ENCODE results near the gene ITM2C. TPM values are rescaled to one million over a fixed set of nuclear protein-coding genes. Genes with fewer than 3 reads are reported as not detected.

ITM2C gene
- total RNA-seq, 1 experiment from 2014 or later = 21.9 TPM

- intact Hi-C loops (cut with micrococcal nuclease) = no loop called here
- POLR2A ChIA-PET = no interaction called here
- H3K27me3 Mint-ChIP-seq (ENCODE audit: insufficient read depth, unreplicated experiment) = no peaks in the 10 kb centered on the region
- H3K36me3 Mint-ChIP-seq (ENCODE audit: insufficient read depth, unreplicated experiment) = no peaks in the 10 kb centered on the region
- H3K4me3 Mint-ChIP-seq (ENCODE audit: unreplicated experiment) = no peak overlapping the region
- CTCF ChIA-PET = interaction anchor here (0.6 kb wide), 1 partner anchor 710 kb away, joined by 3 read pairs; no protein-coding TSS in a partner anchor
- no peak for DNase-seq (ENCODE audit: unreplicated experiment)
- H3K27ac Mint-ChIP-seq (ENCODE audit: low read depth, unreplicated experiment) = no peak overlapping the region
- BruUV-seq (replicated peaks) = no TSS peak
- no peaks in the 10 kb centered on the region for H3K4me1 Mint-ChIP-seq (ENCODE audit: insufficient read depth, unreplicated experiment)
- no peaks in the 10 kb centered on the region for H3K9me3 Mint-ChIP-seq (ENCODE audit: unreplicated experiment)
- TF ChIP-seq CTCF (IDR thresholded peaks at IDR 0.05; ENCODE audit: unreplicated experiment) = no peak
Measured at GRCh38 chr2:230870544-230871360, 6.0 kb downstream of the ITM2C start.

GRCh38 chr2:230871361-230872150, 6.8 kb downstream of the ITM2C start:
- Mint-ChIP-seq H3K4me1 (ENCODE audit: insufficient read depth, unreplicated experiment) (no peaks in the 10 kb centered on the region), H3K9me3 (ENCODE audit: unreplicated experiment) (no peaks in the 10 kb centered on the region), H3K36me3 (ENCODE audit: insufficient read depth, unreplicated experiment) (no peaks in the 10 kb centered on the region), H3K27me3 (ENCODE audit: insufficient read depth, unreplicated experiment) (no peaks in the 10 kb centered on the region), H3K4me3 (ENCODE audit: unreplicated experiment) (no peak overlapping the region), H3K27ac (ENCODE audit: low read depth, unreplicated experiment) (no peak overlapping the region)
- no peak for DNase-seq (ENCODE audit: unreplicated experiment)
- TF ChIP-seq CTCF (IDR thresholded peaks at IDR 0.05; ENCODE audit: unreplicated experiment) = no peak
- intact Hi-C loops (cut with micrococcal nuclease) = no loop called here
- ChIA-PET CTCF (no interaction called here), POLR2A (no interaction called here)
- no TSS peak for BruUV-seq (replicated peaks)

DNA sequence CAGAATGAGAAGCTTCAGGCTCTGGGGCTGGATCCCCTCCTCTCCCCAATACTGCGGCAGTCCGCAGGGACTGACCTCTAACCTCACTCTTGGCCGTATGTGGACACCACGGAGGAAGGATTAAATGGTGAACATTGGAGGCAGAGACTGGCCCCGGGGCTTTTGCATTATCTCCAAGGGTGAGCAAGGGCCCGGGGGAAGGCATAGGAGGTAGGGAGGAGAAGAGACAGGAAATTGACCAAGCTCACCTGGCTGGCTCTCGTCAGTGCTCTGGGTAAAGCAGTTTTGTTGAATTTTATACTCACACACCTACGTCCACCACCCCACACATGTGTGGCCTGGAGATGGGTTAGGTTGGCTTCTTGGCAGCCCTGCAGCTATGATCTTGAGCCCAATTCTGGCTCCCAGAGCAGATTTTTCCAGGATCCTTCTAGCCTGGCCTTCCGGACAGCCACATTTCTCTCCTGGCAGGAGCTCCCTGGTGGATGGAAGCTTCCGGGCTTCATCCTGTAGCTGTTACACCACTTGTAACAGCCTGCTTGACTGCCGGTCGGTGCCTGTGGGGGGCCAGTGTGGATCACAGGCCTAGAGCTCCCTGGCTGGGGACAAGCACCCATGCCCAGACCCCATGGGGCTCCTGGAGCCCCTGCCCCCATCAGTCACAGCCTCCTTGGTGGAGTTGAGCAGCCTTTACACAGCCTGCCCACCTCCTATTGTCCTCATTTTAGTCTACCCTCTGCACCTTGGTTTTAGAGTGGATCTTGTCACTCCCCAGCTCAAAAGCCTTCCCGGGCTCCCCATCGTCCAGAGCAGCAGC, 7.6 kb downstream of the ITM2C start:
- no peak overlapping the region for H3K4me3 Mint-ChIP-seq (ENCODE audit: unreplicated experiment)
- no peaks in the 10 kb centered on the region for H3K27me3 Mint-ChIP-seq (ENCODE audit: insufficient read depth, unreplicated experiment)
- POLR2A ChIA-PET = interaction anchor here (0.7 kb wide), 1 partner anchor 23 kb away, joined by 3 read pairs; no protein-coding TSS in a partner anchor

More for the DNA sequence above, 7.6 kb downstream of the ITM2C start:
- CTCF ChIA-PET = interaction anchor here (0.6 to 0.8 kb wide), 3 partner anchors 124 to 663 kb away, joined by 3 to 5 read pairs (median 4); partner anchors contain the start of gene SPATA3
- intact Hi-C loops (cut with micrococcal nuclease) = no loop called here
- Mint-ChIP-seq H3K4me1 (ENCODE audit: insufficient read depth, unreplicated experiment) (no peaks in the 10 kb centered on the region), H3K27ac (ENCODE audit: low read depth, unreplicated experiment) (no peak overlapping the region), H3K36me3 (ENCODE audit: insufficient read depth, unreplicated experiment) (no peaks in the 10 kb centered on the region), H3K9me3 (ENCODE audit: unreplicated experiment) (no peaks in the 10 kb centered on the region)
- BruUV-seq (replicated peaks) = no TSS peak
- no peak for DNase-seq (ENCODE audit: unreplicated experiment)
- no peak for TF ChIP-seq CTCF (IDR thresholded peaks at IDR 0.05; ENCODE audit: unreplicated experiment)
